Suppressor macrophage treated with lipopolysaccharide for 1 hour (primary cell): ENCODE data around the gene CDYL2.

Experiments
- DNase-seq, 3 donors: peaks; one replicate each; pipeline ENCODE4 v3.0.0-alpha.2; 2020 to 2022

Gene CDYL2

GRCh38 chr16:80586476-80586875, 217.9 kb downstream of the CDYL2 start:
- no peak for DNase-seq

GRCh38 chr16:80585764-80586163, 218.6 kb downstream of the CDYL2 start:
- DNase-seq, result no peak

- peak; percentile 90 to 96 (median 95) for DNase-seq
Measured at GRCh38 chr16:80583466-80583865, 220.9 kb downstream of the CDYL2 start.

- peak; percentile 22 to 62 (median 54) for DNase-seq
Measured at GRCh38 chr16:80580109-80580832, 224.1 kb downstream of the CDYL2 start.

GRCh38 chr16:80577485-80578280, 226.7 kb downstream of the CDYL2 start:
- DNase-seq, result no peak

GRCh38 chr16:80576343-80576912, 228.0 kb downstream of the CDYL2 start:
- DNase-seq, result peak in 1 of 3 donors; percentile 21

GRCh38 chr16:80573700-80574120, 230.7 kb downstream of the CDYL2 start:
- DNase-seq, result no peak

- no peak for DNase-seq
Measured at GRCh38 chr16:80570106-80570478, 234.3 kb downstream of the CDYL2 start.

- DNase-seq, result peak; percentile 49 to 57 (median 49)
Measured at GRCh38 chr16:80569440-80570105, 234.8 kb downstream of the CDYL2 start.

GRCh38 chr16:80564394-80564793, 240.0 kb downstream of the CDYL2 start:
- no peak for DNase-seq

- DNase-seq, result no peak
Measured at GRCh38 chr16:80563066-80563465, 241.3 kb downstream of the CDYL2 start.

- no peak for DNase-seq
Measured at GRCh38 chr16:80559369-80559768, 245.0 kb downstream of the CDYL2 start.

GRCh38 chr16:80557037-80557436, 247.4 kb downstream of the CDYL2 start:
- DNase-seq, result no peak

GRCh38 chr16:80556481-80556880, 247.9 kb downstream of the CDYL2 start:
- no peak for DNase-seq

GRCh38 chr16:80554033-80554432, 250.4 kb downstream of the CDYL2 start:
- DNase-seq, result no peak

- DNase-seq, result no peak
Measured at GRCh38 chr16:80552277-80552676, 252.1 kb downstream of the CDYL2 start.
